Esophagus (tissue), 2 donors: Measurements from ENCODE around the gene CHD5. TPM values are rescaled to one million over a fixed set of nuclear protein-coding genes. Genes with fewer than 3 reads are reported as not detected.

Experiments used
- H3K27ac ChIP-seq, 2 donors: one replicate each; pipeline ENCODE4 v1.5.1; 2013; ENCODE audit warnings: low read depth in 2 of 2, mild to moderate bottlenecking in 2 of 2, inconsistent platforms in 1 of 2, low read length in 1 of 2, moderate library complexity in 1 of 2
- H3K27me3 ChIP-seq, 2 donors: one replicate each; pipeline ENCODE4 v1.6.1; 2013; ENCODE audit warnings: low read length in 2 of 2, control low read depth in 1 of 2, mild to moderate bottlenecking in 1 of 2; ENCODE audit not compliant: insufficient read depth in 2 of 2, control insufficient read depth in 1 of 2
- H3K36me3 ChIP-seq, 2 donors: one replicate each; pipeline ENCODE4 v1.6.1; 2013; ENCODE audit warnings: low read length in 1 of 2; ENCODE audit not compliant: control insufficient read depth in 2 of 2, insufficient read depth in 2 of 2
- H3K4me1 ChIP-seq, 2 donors: one replicate each; pipeline ENCODE4 v1.6.1; 2013; ENCODE audit warnings: low read length in 1 of 2; ENCODE audit not compliant: control insufficient read depth in 2 of 2, insufficient read depth in 2 of 2
- H3K4me3 ChIP-seq, 2 donors: one replicate each; pipeline ENCODE4 v1.5.1; 2013; ENCODE audit warnings: low read length in 2 of 2, mild to moderate bottlenecking in 2 of 2, low read depth in 1 of 2, moderate library complexity in 1 of 2
- H3K9me3 ChIP-seq, 2 donors: one replicate each; pipeline ENCODE4 v1.6.1; 2013; ENCODE audit warnings: mild to moderate bottlenecking in 2 of 2, low read depth in 1 of 2, low read length in 1 of 2, moderate library complexity in 1 of 2; ENCODE audit not compliant: control insufficient read depth in 2 of 2, insufficient read depth in 1 of 2
- WGBS, 2 donors: extraction: QIAGEN DNeasy Blood & Tissue Kit; methylation state at CpG; one replicate each; pipeline ENCODE4 v1.1.7; 2013; 5-methylcytosine and 5-hydroxymethylcytosine counted together
- polyA plus RNA-seq, 2 donors: library from polyadenylated mRNA; stranded (reverse); fragments of 200-250 nt; gene quantifications; one replicate each; pipeline ENCODE4 v1.2.3, GENCODE V29; 2013
- donor health status: healthy with polysubstance abuse.
- donor health status: Bipolar disorder and iron deficiency.

The CHD5 gene
- polyA plus RNA-seq, 2 donors: 0.16 to 0.26 TPM

DNA sequence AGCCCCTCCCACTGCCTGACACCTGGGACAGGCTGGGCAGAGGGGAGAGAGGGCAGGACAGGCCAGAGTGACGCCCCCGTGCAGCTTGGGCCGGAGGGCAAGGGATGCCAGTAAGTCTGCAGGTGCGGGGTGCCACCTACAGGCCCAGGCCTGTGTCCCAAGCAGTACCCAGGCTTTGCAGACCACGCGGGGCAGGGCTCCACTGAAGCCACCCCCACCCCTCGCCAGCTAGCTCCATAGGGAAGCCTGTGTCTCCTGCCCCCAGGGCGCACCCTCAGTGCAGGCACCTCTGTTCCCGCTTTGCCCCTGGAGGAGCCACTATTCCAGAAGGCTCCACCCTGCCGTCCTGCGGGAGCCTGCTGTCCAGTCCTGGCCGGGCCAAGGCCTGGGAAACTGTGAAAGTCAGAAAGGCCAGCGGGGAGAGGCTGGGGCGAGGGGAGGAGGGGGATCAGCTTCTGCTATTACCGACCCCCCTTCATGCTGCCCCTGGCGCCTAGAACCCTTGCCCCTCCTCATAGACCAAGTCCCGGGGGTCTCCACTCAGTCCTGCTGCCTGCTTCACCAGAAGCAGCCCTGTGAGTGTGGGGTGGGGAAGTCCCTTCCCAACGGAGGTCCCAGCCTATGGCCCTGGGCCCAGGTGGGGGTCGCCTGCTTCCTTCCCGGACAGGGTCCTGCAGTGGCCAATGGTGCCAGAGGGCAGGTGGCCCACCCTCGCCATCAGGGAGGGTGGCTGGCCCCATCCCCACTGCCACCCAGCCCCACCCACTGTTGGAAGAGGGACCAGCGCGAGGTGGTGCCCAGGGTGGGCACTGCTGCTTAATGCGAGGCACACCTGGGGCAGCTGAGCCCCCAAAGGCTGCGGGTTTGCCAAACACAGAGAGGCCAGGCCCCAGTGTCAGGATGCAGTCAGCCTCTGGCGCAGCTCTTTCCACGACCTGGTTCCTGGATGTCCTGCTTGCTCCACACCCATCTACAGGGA lies 80.0 kb downstream of the CHD5 start:
- peaks cover 0 to 2% of the 10 kb centered on the region in 2 donors for H3K36me3 ChIP-seq
- no peak overlapping the region for H3K27ac ChIP-seq
- 66 to 67% methylated on average over 26 to 27 of the region's 27 CpGs for WGBS, 2 donors
- no peaks in the 10 kb centered on the region for H3K27me3 ChIP-seq
- H3K4me3 ChIP-seq: no peak overlapping the region
- no peaks in the 10 kb centered on the region for H3K9me3 ChIP-seq
- H3K4me1 ChIP-seq: peaks cover 0 to 2% of the 10 kb centered on the region in 2 donors

DNA sequence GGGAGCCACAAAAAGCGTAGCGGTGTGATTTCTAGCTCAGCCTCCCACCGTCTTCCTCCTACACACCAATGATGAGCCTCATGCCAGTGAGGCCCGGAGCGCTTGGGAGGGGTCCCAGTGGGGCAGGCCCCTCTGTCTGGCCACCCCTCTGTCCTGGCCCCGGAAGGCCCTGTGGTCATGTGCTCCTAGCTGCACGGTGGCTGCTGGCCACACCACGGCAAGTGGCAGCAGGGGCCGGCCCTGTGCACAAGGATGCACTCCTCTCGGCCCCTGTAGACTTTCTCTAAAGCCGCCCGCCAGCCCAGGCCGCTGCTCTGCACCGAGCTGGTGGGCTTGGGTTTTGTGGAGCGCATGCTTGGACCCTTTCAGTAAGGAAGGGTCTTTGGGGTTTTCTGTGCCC lies 80.8 kb downstream of the CHD5 start:
- WGBS, 2 donors: 84 to 87% methylated on average over 15 of the region's 15 CpGs
- Histone ChIP-seq H3K9me3 (no peaks in the 10 kb centered on the region), H3K4me1 (peaks cover 0 to 2% of the 10 kb centered on the region in 2 donors), H3K27me3 (no peaks in the 10 kb centered on the region), H3K4me3 (no peak overlapping the region), H3K27ac (no peak overlapping the region), H3K36me3 (peaks cover 0 to 2% of the 10 kb centered on the region in 2 donors)

DNA sequence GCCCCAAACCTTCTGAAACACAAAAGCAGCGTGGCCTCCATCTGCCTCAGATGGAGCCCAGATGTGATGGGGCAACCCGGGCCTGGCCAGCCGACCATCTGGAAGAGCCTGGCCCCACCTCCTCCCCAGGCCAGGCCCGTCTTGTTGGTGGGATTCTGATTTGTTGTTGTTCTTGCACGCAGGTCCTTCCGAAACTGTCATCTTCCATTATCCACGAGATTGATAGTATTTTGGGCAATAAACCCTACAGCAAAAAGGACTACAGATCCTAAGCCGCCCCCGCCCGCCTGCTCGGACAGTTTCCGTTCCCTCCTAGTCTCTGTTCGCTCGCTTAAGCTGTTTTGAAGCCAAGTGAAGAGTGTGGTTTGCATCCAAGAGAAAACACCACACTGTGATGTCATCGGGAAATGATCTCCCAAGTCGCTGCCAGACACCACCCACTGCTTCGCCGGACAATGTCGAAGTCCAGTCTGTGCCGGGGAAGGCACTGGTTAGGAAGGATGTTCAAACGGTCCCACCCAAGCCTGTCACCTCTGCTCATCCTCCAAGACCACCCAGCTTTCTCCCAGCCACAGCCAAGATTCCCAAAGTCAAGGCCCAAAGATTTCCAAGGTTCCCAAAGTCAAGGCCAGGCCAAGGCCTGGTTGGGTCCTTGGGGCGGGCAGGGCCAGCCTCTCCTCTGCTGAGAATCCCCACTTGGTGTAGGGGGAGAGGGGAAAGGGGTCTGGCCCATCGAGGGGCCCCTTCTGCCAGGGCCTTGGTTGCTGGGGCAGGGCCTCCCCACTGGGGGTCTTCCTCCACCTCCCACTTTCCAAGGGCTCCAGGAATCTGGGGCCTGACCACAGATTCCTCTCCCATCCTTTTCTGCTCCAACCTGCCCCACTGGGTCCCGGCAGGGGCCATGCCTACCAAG lies 81.6 kb downstream of the CHD5 start:
- no peaks in the 10 kb centered on the region for H3K27me3 ChIP-seq
- 69 to 76% methylated on average over 24 of the region's 24 CpGs for WGBS, 2 donors
- no peaks in the 10 kb centered on the region for H3K9me3 ChIP-seq
- peaks cover 0 to 2% of the 10 kb centered on the region in 2 donors for H3K36me3 ChIP-seq
- H3K4me3 ChIP-seq: no peak overlapping the region
- H3K4me1 ChIP-seq: peaks cover 0 to 2% of the 10 kb centered on the region in 2 donors
- H3K27ac ChIP-seq: no peak overlapping the region

DNA sequence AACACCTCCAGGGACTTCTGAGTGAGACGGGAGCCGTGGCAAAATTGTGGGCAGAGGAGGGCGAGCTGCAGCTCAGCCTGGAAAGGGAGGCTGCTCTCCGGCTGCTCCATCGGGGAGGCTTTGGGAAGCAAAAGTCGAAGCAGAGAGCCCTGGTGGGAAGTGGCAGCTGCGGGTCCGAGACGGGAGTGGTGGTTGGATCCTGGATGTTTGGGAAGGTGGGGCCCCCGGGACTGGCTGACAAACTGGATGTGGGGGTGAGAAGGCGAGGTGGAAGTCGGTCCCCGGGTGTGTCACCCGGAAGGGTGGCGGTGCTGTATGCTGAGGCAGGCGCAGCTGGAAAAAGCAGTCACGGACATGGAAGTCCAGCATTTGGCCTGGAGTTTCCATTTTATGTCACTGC lies 82.3 kb downstream of the CHD5 start:
- no peak overlapping the region for H3K4me3 ChIP-seq
- WGBS, 2 donors: 78 to 83% methylated on average over 17 of the region's 17 CpGs

DNA sequence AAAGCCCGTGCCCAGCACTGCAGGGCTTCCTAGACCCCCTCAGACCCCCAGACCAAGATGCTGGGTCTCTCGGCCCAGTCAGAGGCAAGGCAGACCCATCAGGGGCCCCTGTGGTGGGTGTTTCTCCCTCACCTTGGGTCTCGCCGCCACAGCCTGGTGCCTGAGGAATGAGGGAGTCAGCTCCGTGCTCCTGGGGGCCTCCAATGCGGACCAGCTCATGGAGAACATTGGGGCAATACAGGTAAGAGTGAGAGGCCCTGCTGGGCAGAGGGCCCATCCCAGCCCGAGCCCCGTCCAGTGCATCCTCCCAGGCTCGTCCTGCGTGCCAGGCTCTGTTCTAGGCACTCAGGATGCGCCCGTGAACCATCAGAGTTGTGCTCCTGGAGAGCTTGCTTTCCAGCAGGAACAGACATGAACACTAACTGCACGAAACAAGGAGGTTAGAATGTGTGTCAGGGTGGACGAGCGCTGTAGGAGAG lies 83.0 kb downstream of the CHD5 start:
- no peak overlapping the region for H3K4me3 ChIP-seq
- no peaks in the 10 kb centered on the region for H3K27me3 ChIP-seq
- H3K36me3 ChIP-seq: peaks cover 0 to 2% of the 10 kb centered on the region in 2 donors
- H3K9me3 ChIP-seq: no peaks in the 10 kb centered on the region
- H3K4me1 ChIP-seq: peaks cover 0 to 2% of the 10 kb centered on the region in 2 donors
- no peak overlapping the region for H3K27ac ChIP-seq
- 85 to 92% methylated on average over 15 of the region's 15 CpGs for WGBS, 2 donors

More for the DNA sequence above, 82.3 kb downstream of the CHD5 start:
- H3K36me3 ChIP-seq: peaks cover 0 to 2% of the 10 kb centered on the region in 2 donors
- H3K9me3 ChIP-seq: no peaks in the 10 kb centered on the region
- H3K27me3 ChIP-seq: no peaks in the 10 kb centered on the region
- H3K4me1 ChIP-seq: peaks cover 0 to 2% of the 10 kb centered on the region in 2 donors
- no peak overlapping the region for H3K27ac ChIP-seq

DNA sequence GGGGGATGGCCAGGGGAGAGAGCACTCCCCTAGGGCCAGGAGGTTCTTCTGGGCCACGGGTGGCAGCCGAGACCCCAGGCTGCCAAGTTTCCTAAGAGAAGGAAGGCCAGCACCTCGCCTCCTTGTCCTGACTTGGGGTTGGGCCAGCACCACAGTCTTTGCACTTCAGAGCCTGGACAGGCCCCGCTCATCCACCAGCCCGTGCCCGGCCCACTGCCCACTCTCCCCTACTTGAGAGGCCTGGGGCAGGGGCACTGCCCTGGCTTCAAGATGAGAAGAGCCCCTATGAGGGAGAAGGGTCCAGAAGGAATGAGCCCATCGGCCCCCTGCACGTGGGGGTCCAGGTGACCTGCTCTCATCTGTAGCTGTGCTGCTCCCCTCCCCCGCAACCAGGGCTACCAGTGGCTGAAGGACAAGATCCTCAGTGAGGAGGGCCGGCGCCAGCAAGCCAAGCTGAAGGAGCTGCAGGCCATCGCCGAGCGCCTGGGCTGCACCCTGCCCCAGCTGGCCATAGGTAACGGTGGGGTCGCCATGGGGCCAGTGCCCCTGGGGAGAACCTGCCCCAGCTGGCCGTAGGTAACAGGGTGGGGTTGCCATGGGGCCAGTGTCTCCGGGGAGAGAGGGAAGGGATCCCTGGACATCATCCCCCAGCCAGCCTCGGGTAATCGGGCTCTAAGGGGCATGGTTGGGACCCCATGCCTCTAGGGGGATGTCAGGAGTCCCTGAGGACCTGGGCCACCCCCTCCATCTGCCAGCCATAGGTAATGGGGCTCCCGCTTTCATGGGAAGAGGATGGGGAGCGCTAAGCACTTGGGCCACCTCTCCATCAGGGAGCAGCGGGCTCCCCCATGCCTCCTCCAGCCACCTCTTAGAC lies 83.6 kb downstream of the CHD5 start:
- Histone ChIP-seq H3K4me3 (no peak overlapping the region), H3K4me1 (peaks cover 0 to 2% of the 10 kb centered on the region in 2 donors), H3K36me3 (peaks cover 0 to 2% of the 10 kb centered on the region in 2 donors), H3K9me3 (no peaks in the 10 kb centered on the region), H3K27me3 (no peaks in the 10 kb centered on the region), H3K27ac (no peak overlapping the region)
- 91% methylated on average over 22 to 23 of the region's 23 CpGs for WGBS, 2 donors

DNA sequence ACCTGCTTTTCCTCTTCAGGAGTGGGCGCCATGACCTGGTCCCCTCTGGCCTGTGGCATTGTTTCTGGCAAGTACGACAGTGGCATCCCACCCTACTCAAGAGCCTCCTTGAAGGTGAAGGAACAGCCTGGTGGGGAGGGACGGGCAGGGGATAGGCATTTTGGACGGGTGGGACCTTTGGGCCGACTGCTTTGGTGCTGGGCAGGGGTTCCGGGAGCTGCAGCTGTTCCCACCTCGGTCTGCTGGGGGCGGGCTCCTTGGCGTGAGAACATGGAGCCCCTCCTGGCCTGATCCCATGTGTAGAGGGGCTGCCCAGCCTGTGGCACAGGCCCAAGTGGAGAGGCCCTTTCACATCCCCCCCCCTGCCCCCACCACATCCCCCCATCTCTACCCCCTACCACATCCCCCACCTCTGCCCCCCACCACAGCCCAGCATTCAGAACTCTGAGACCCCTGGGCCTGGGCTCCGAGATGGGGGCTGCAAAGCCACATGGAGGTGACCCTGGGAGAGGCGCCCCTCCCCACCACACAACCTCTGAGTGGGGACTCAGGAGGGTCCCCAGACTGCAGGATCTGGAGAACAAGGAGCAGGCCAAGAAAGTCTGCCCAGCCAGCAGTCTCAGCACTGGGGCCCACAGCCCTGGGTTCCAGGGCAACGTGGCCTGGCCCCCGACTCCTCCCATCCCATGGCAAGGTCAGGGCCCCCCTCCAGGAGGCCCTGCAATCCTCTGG lies 84.4 kb downstream of the CHD5 start:
- Histone ChIP-seq H3K27me3 (no peaks in the 10 kb centered on the region), H3K4me3 (no peak overlapping the region), H3K4me1 (peaks cover 0 to 2% of the 10 kb centered on the region in 2 donors), H3K27ac (no peak overlapping the region), H3K9me3 (no peaks in the 10 kb centered on the region), H3K36me3 (peaks cover 0 to 2% of the 10 kb centered on the region in 2 donors)
- WGBS, 2 donors: 77 to 83% methylated on average over 10 to 13 of the region's 13 CpGs

DNA sequence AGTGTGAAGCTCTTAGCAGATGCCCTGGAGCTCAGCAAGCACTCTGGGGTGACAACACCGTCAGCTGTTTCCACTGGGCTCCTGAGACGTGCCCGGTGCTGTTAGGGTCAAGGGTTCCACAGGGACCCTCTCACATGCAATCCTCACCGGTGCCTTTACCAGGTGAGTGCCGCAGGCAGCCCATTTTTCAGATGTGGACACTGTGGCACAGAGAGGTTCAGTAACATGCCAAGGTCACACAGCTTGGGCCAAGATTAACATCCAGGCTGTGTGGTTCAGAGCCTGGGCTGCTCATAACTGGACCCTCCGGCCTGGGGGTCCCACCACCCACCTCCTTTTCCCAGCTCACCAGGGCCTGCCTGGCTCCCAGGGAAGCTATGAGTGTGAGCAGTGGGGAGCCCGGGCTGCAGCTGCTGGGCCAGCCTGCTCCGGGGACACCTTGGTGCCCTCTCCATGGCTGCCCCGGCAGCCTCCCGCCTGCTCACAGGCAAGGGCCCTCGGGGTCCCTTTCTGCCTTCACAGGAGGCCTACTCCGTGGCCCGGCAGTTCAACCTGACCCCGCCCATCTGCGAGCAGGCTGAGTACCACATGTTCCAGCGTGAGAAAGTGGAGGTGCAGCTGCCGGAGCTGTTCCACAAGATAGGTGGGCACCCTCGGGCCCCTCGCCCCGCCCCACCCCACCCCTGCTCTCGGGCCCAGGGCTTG lies 85.2 kb downstream of the CHD5 start:
- no peak overlapping the region for H3K4me3 ChIP-seq
- no peak overlapping the region for H3K27ac ChIP-seq
- peaks cover 0 to 2% of the 10 kb centered on the region in 2 donors for H3K4me1 ChIP-seq
- H3K36me3 ChIP-seq: peaks cover 0 to 2% of the 10 kb centered on the region in 2 donors
- H3K27me3 ChIP-seq: no peaks in the 10 kb centered on the region
- H3K9me3 ChIP-seq: no peaks in the 10 kb centered on the region
- WGBS, 2 donors: 72 to 77% methylated on average over 21 of the region's 21 CpGs
